Right atrium auricular region (tissue), 2 donors: ENCODE data around the gene ARHGAP5. TPM values are rescaled to one million over a fixed set of nuclear protein-coding genes. Genes with fewer than 3 reads are reported as not detected.
"Not testable (repeated sequence)": the region's sequence is repeated elsewhere in the genome, so short reads cannot be mapped to it uniquely, and the experiment has no call there.

Experiments used
- DNase-seq: peaks from one replicate; pipeline ENCODE4 v3.0.0-alpha.2; 2019; ENCODE audit warnings: low spot score
- H3K27ac ChIP-seq, 2 donors: fragments of 200-600 bp; sonication (generic); 1 replicate in 1 of 2; 2 replicates in 1 of 2; pipeline ENCODE4 v1.5.1; 2016 to 2019
- H3K27me3 ChIP-seq, 2 donors: fragments of 200-600 bp; sonication (generic); one replicate each; pipeline versions ENCODE4 v1.5.1 to v1.6.0; 2017 to 2019
- H3K36me3 ChIP-seq: fragments of 200-600 bp; sonication (generic); one replicate; pipeline ENCODE4 v1.5.1; 2016
- H3K4me1 ChIP-seq, 2 donors: fragments of 200-600 bp; sonication (generic); one replicate each; pipeline versions ENCODE4 v1.5.1 to v1.6.0; 2017 to 2019
- H3K4me3 ChIP-seq, 2 donors: fragments of 200-600 bp; sonication (generic); 1 replicate in 1 of 2; 2 replicates in 1 of 2; pipeline ENCODE4 v1.5.1; 2017 to 2019; ENCODE audit warnings: mild to moderate bottlenecking in 1 of 2, moderate library complexity in 1 of 2
- H3K9me3 ChIP-seq, 2 donors: fragments of 200-600 bp; sonication (generic); one replicate each; pipeline ENCODE4 v1.5.1; 2019
- total RNA-seq, 2 donors: library from RNA; depleted of rRNA; stranded (reverse); fragments of >200 nt; gene quantifications; one replicate each; pipeline ENCODE4 v1.1.0, GENCODE V29; 2016
- TF ChIP-seq, protein P1 (sequence below), 2 donors: fragments of 200-600 bp; sonication (generic); IDR thresholded peaks; one replicate each; pipeline ENCODE4 v1.5.1; 2019; ENCODE audit warnings: antibody characterized with exemption in 2 of 2

ARHGAP5 gene
- total RNA-seq, 2 donors from 2014 or later, result 145 to 160 TPM

DNA sequence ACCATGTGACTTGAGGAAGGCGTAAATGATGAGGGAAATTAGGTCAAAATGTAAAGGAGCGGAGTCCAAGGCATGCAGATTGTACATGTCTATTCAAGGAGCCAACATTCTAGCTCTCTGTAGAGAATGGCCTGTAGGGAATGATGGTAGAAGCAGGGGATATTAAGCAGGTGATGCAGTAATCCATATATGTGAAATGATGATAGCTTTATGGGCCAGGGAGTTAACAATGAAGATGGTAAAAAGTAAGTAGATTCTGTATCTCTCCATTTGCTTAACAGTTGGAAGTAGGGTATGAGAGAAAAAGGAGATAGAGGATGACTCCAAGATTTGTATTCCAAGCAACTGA, 33.4 kb downstream of the ARHGAP5 start:
- Histone ChIP-seq H3K9me3 (no peaks in the 10 kb centered on the region), H3K36me3 (no peaks in the 10 kb centered on the region), H3K27me3 (no peaks in the 10 kb centered on the region), H3K4me1 (peaks cover 0 to 29% of the 10 kb centered on the region in 2 donors), H3K4me3 (no peak overlapping the region), H3K27ac (no peak overlapping the region)
- DNase-seq, result no peak
- TF ChIP-seq, protein P1, sequence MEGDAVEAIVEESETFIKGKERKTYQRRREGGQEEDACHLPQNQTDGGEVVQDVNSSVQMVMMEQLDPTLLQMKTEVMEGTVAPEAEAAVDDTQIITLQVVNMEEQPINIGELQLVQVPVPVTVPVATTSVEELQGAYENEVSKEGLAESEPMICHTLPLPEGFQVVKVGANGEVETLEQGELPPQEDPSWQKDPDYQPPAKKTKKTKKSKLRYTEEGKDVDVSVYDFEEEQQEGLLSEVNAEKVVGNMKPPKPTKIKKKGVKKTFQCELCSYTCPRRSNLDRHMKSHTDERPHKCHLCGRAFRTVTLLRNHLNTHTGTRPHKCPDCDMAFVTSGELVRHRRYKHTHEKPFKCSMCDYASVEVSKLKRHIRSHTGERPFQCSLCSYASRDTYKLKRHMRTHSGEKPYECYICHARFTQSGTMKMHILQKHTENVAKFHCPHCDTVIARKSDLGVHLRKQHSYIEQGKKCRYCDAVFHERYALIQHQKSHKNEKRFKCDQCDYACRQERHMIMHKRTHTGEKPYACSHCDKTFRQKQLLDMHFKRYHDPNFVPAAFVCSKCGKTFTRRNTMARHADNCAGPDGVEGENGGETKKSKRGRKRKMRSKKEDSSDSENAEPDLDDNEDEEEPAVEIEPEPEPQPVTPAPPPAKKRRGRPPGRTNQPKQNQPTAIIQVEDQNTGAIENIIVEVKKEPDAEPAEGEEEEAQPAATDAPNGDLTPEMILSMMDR (IDR thresholded peaks at IDR 0.05), result no peak

DNA sequence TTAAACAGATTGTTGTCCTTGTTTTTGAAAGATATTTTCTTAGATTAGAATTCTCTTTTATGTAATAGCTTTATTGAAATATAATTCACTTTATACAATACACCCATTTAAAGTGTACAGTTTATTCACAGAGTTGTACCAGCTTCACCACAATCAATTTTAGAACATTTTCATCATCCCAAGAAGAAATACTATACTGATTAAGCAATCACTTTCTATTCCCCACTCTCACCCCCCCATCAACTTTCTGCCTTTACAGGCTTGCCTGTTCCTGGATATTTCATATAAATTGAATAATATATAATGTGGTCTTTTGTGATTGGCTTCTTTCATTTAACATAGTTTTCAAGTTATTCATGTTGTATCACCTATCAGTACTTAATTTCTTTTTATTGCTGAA, 44.4 kb downstream of the ARHGAP5 start:
- TF ChIP-seq, protein P1 (IDR thresholded peaks at IDR 0.05), result no peak
- Histone ChIP-seq H3K27me3 (no peaks in the 10 kb centered on the region), H3K9me3 (no peaks in the 10 kb centered on the region), H3K36me3 (peaks cover 7% of the 10 kb centered on the region), H3K27ac (no peak overlapping the region), H3K4me1 (peaks cover 0 to 10% of the 10 kb centered on the region in 2 donors), H3K4me3 (no peak overlapping the region)
- no peak for DNase-seq

GRCh38 chr14:32121948-32122347, 44.8 kb downstream of the ARHGAP5 start:
- H3K4me1 ChIP-seq, result peaks cover 0 to 10% of the 10 kb centered on the region in 2 donors
- H3K36me3 ChIP-seq, result peaks cover 7% of the 10 kb centered on the region
- no peak overlapping the region for H3K27ac ChIP-seq
- TF ChIP-seq, protein P1 (IDR thresholded peaks at IDR 0.05), result no peak
- H3K27me3 ChIP-seq, result no peaks in the 10 kb centered on the region
- DNase-seq, result no peak
- no peak overlapping the region for H3K4me3 ChIP-seq
- H3K9me3 ChIP-seq, result no peaks in the 10 kb centered on the region

DNA sequence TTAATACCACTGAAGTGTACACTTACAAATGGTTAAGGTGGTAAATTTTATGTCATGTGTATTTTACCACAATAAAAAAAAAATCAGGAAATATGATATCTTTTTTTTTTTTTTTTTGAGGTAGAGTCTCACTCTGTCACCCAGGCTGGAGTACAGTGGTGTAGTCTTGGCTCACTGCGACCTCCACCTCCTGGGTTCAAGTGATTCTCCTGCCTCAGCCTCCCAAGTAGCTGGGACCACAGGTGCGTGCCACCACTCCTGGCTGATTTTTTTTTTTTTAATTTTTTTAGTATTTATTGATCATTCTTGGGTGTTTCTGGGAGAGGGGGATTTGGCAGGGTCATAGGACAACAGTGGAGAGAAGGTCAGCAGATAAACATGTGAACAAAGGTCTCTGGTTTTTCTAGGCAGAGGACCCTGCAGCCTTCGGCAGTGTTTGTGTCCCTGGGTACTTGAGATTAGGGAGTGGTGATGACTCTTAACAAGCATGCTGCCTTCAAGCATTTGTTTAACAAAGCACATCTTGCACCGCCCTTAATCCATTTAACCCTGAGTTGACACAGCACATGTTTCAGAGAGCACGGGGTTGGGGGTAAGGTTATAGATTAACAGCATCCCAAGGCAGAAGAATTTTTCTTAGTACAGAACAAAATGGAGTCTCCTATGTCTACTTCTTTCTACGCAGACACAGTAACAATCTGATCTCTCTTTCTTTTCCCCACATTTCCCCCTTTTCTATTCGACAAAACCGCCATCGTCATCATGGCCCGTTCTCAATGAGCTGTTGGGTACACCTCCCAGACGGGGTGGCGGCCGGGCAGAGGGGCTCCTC, 50.0 kb downstream of the ARHGAP5 start:
- peaks cover 16% of the 10 kb centered on the region for H3K36me3 ChIP-seq
- peaks cover 0 to 29% of the 10 kb centered on the region in 2 donors for H3K4me1 ChIP-seq
- DNase-seq, H3K4me3 ChIP-seq, H3K27ac ChIP-seq, H3K9me3 ChIP-seq, H3K27me3 ChIP-seq: not testable (repeated sequence)

DNA sequence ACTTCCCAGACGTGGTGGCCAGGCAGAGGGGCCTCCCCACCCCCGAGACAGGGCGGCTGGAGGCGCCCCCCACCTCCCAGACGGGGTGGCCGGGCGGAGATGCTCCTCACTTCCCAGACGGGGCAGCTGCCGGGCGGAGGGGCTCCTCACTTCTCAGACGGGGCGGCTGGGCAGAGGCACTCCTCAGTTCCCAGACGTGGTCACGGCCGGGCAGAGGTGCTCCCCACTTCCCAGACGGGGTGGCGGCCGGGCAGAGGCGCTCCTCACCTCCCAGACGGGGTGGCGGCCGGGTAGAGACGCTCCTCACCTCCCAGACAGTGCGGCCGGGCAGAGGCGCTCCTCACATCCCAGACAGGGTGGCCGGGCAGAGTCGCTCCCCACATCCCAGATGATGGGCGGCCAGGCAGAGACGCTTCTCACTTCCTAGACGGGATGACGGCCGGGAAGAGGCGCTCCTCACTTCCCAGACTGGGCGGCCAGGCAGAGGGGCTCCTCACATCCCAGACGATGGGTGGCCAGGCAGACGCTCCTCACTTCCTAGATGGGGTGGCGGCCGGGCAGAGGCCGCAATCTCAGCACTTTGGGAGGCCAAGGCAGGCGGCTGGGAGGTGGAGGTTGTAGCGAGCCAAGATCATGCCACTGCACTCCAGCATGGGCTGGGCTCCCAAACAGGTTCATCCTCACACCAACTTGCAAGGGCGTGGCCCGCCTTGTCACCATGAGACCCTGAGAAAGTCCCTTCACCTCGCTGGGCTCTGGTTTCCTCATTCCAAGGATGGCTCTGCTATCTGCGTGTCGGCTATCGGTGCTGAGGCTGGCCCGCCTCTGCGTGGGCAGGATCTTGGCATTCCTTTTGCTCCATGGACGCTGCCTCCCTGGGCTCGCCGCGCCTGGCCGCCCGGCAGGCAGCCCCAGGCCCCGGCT, 50.9 kb downstream of the ARHGAP5 start:
- H3K9me3 ChIP-seq, H3K27me3 ChIP-seq, H3K4me3 ChIP-seq, DNase-seq: not testable (repeated sequence)
- Histone ChIP-seq H3K27ac (peak overlapping the region in 1 of 2 donors; percentile 22), H3K36me3 (peaks cover 16% of the 10 kb centered on the region), H3K4me1 (peaks cover 0 to 29% of the 10 kb centered on the region in 2 donors)

DNA sequence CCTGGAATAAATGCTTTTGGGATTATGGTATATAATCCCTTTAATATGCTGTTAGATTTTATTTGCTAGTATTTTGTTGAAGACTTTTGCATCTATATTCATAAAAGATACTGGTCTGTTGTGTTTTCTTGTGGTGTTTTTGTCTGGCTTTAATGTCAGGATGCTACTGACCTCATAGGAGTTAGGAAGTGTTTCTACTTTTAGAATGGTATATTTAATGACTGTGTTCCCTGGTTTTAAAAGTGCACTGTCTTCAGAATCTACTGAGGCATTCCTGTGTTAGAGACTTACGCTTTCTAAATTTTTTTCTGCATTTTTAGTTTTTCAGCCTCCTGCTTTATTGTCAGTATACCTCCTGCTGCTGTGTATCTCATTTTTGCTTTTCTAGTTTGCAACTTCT, 51.6 kb downstream of the ARHGAP5 start:
- H3K4me1 ChIP-seq, result peaks cover 0 to 29% of the 10 kb centered on the region in 2 donors
- H3K27ac ChIP-seq, result peak overlapping the region in 1 of 2 donors; percentile 22
- no peak overlapping the region for H3K4me3 ChIP-seq
- TF ChIP-seq, protein P1 (IDR thresholded peaks at IDR 0.05), result no peak
- H3K36me3 ChIP-seq, result peaks cover 16% of the 10 kb centered on the region
- no peak for DNase-seq
- no peaks in the 10 kb centered on the region for H3K9me3 ChIP-seq
- no peaks in the 10 kb centered on the region for H3K27me3 ChIP-seq
